Activated CD4-positive, alpha-beta T cell treated with anti-CD3 and anti-CD28 coated beads for 36 hours (primary cell): ENCODE results near the gene TAB2. TPM values are rescaled to one million over a fixed set of nuclear protein-coding genes. Genes with fewer than 3 reads are reported as not detected.

Experiments used
- ATAC-seq: fragments of 200-7000 bp; cut with Tn5 transposase; one replicate; pipeline ENCODE4 v1.10.0; 2021; ENCODE audit warnings: mild to moderate bottlenecking, moderate library complexity
- CTCF ChIA-PET: fragments of 350-600 bp; sonication (Branson Sonifier 250); formaldehyde crosslinking; loops from one replicate; lab custom pipeline; 2021; ENCODE audit warnings: antibody characterized with exemption; lab: Charles Lee
- POLR2A ChIA-PET: fragments of 350-600 bp; sonication (Branson Sonifier 250); formaldehyde crosslinking; loops from one replicate; lab custom pipeline; 2021; ENCODE audit warnings: antibody characterized with exemption, inconsistent platforms; lab: Charles Lee
- DNase-seq: peaks from one replicate; pipeline ENCODE4 v3.0.0-alpha.2; 2020
- H3K27ac Mint-ChIP-seq: one replicate; pipeline ENCODE4 v1.8.0; 2021; ENCODE audit warnings: mixed read lengths
- H3K27me3 Mint-ChIP-seq: one replicate; pipeline ENCODE4 v1.8.0; 2021; ENCODE audit warnings: mixed read lengths
- H3K36me3 Mint-ChIP-seq: one replicate; pipeline ENCODE4 v1.8.0; 2021; ENCODE audit warnings: low read depth, mixed read lengths
- H3K4me1 Mint-ChIP-seq: one replicate; pipeline ENCODE4 v1.8.0; 2021; ENCODE audit warnings: mixed read lengths
- H3K4me3 Mint-ChIP-seq: one replicate; pipeline ENCODE4 v1.8.0; 2021; ENCODE audit warnings: mild to moderate bottlenecking, moderate library complexity, mixed read lengths
- H3K9me3 Mint-ChIP-seq: one replicate; pipeline ENCODE4 v1.8.0; 2021; ENCODE audit warnings: low read depth, mixed read lengths
- intact Hi-C, 2 experiments: fragments of 100-400 bp; cut with DNase I in 1 of 2; cut with micrococcal nuclease in 1 of 2; formaldehyde crosslinking; loops; one replicate each; pipeline versions ENCODE4 v1.14.2 to v1.15.1; 2022 to 2024; cut with DNase I, micrococcal nuclease
- total RNA-seq, 2 experiments: library from RNA; stranded (reverse); gene quantifications; one replicate each; pipeline ENCODE4 v1.2.3, GENCODE V29; 2021

The TAB2 gene
- total RNA-seq, 2 experiments from 2014 or later: 65.8 to 94.1 TPM

GRCh38 chr6:149449831-149450678 is 132.5 kb downstream of the TAB2 start:
- H3K4me1 Mint-ChIP-seq: peaks cover 4% of the 10 kb centered on the region
- DNase-seq (no peak), ATAC-seq (no peak)
- no peak overlapping the region for H3K27ac Mint-ChIP-seq
- H3K36me3 Mint-ChIP-seq: peaks cover 30% of the 10 kb centered on the region
- no peaks in the 10 kb centered on the region for H3K27me3 Mint-ChIP-seq
- H3K4me3 Mint-ChIP-seq: no peak overlapping the region
- intact Hi-C loops: no loop called here
- H3K9me3 Mint-ChIP-seq: no peaks in the 10 kb centered on the region
- POLR2A ChIA-PET: no interaction called here
- CTCF ChIA-PET: interaction anchor here (0.7 to 1.3 kb wide), 4 partner anchors 18 to 87 kb away, joined by 3 to 5 read pairs (median 4); no protein-coding TSS in a partner anchor

- H3K27me3 Mint-ChIP-seq: no peaks in the 10 kb centered on the region
- DNase-seq (no peak), ATAC-seq (no peak)
- intact Hi-C loops: no loop called here
- no peaks in the 10 kb centered on the region for H3K9me3 Mint-ChIP-seq
- peaks cover 34% of the 10 kb centered on the region for H3K36me3 Mint-ChIP-seq
- H3K4me1 Mint-ChIP-seq: peaks cover 4% of the 10 kb centered on the region
- CTCF ChIA-PET: interaction anchor here (0.7 to 2.8 kb wide), 4 partner anchors 19 to 66 kb away, joined by 3 to 15 read pairs (median 8); no protein-coding TSS in a partner anchor
- H3K4me3 Mint-ChIP-seq: no peak overlapping the region
- POLR2A ChIA-PET: no interaction called here
- H3K27ac Mint-ChIP-seq: no peak overlapping the region
Observed at GRCh38 chr6:149450679-149451375, 133.3 kb downstream of the TAB2 start.

GRCh38 chr6:149451376-149452036 is 134.0 kb downstream of the TAB2 start:
- intact Hi-C loops: no loop called here
- CTCF ChIA-PET: interaction anchor here (0.8 to 2.8 kb wide), 3 partner anchors 20 to 65 kb away, joined by 3 to 15 read pairs (median 11); no protein-coding TSS in a partner anchor
- Mint-ChIP-seq H3K4me3 (no peak overlapping the region), H3K4me1 (peaks cover 4% of the 10 kb centered on the region), H3K27ac (no peak overlapping the region), H3K9me3 (no peaks in the 10 kb centered on the region), H3K36me3 (peaks cover 37% of the 10 kb centered on the region), H3K27me3 (no peaks in the 10 kb centered on the region)
- DNase-seq (peak; percentile 51), ATAC-seq (peak; percentile 27)
- POLR2A ChIA-PET: no interaction called here

- Mint-ChIP-seq H3K9me3 (no peaks in the 10 kb centered on the region), H3K36me3 (peaks cover 41% of the 10 kb centered on the region), H3K27ac (no peak overlapping the region), H3K4me1 (peaks cover 4% of the 10 kb centered on the region), H3K27me3 (no peaks in the 10 kb centered on the region), H3K4me3 (no peak overlapping the region)
- POLR2A ChIA-PET: interaction anchor here (0.6 to 0.7 kb wide), 2 partner anchors 21 to 110 kb away, joined by 3 read pairs; no protein-coding TSS in a partner anchor
- no peak for ATAC-seq
- intact Hi-C loops: no loop called here
- CTCF ChIA-PET: interaction anchor here (0.6 to 2.8 kb wide), 3 partner anchors 20 to 65 kb away, joined by 3 to 15 read pairs (median 11); no protein-coding TSS in a partner anchor
- no peak for DNase-seq
Observed at GRCh38 chr6:149452037-149452939, 134.8 kb downstream of the TAB2 start.

GRCh38 chr6:149453597-149454345 is 136.3 kb downstream of the TAB2 start:
- ChIA-PET POLR2A (interaction anchor here (0.6 to 0.7 kb wide), 3 partner anchors 93 to 562 kb away, joined by 3 read pairs; no protein-coding TSS in a partner anchor), CTCF (interaction anchor here (0.7 to 2.8 kb wide), 7 partner anchors 20 to 687 kb away, joined by 3 to 11 read pairs (median 4); no protein-coding TSS in a partner anchor)
- ATAC-seq: no peak
- peaks cover 50% of the 10 kb centered on the region for H3K36me3 Mint-ChIP-seq
- peaks cover 11% of the 10 kb centered on the region for H3K4me1 Mint-ChIP-seq
- intact Hi-C loops: no loop called here
- no peak overlapping the region for H3K27ac Mint-ChIP-seq
- no peaks in the 10 kb centered on the region for H3K9me3 Mint-ChIP-seq
- H3K27me3 Mint-ChIP-seq: no peaks in the 10 kb centered on the region
- no peak for DNase-seq
- H3K4me3 Mint-ChIP-seq: no peak overlapping the region

- intact Hi-C loops: no loop called here
Observed at GRCh38 chr6:149454346-149454848, 136.9 kb downstream of the TAB2 start.

GRCh38 chr6:149455031-149455732 is 137.7 kb downstream of the TAB2 start:
- H3K36me3 Mint-ChIP-seq: peaks cover 58% of the 10 kb centered on the region
- ATAC-seq (no peak), DNase-seq (no peak)
- H3K27me3 Mint-ChIP-seq: no peaks in the 10 kb centered on the region
- peaks cover 18% of the 10 kb centered on the region for H3K4me1 Mint-ChIP-seq
- H3K27ac Mint-ChIP-seq: no peak overlapping the region
- no peaks in the 10 kb centered on the region for H3K9me3 Mint-ChIP-seq
- intact Hi-C loops: no loop called here
- no peak overlapping the region for H3K4me3 Mint-ChIP-seq
- ChIA-PET POLR2A (no interaction called here), CTCF (interaction anchor here (0.7 to 1.0 kb wide), 2 partner anchors 19 to 41 kb away, joined by 3 read pairs; no protein-coding TSS in a partner anchor)

More at GRCh38 chr6:149454346-149454848, 136.9 kb downstream of the TAB2 start:
- Mint-ChIP-seq H3K9me3 (no peaks in the 10 kb centered on the region), H3K36me3 (peaks cover 56% of the 10 kb centered on the region), H3K4me1 (peaks cover 18% of the 10 kb centered on the region), H3K27ac (no peak overlapping the region), H3K4me3 (no peak overlapping the region), H3K27me3 (no peaks in the 10 kb centered on the region)
- CTCF ChIA-PET: interaction anchor here (0.7 to 1.8 kb wide), 3 partner anchors 18 to 426 kb away, joined by 3 to 4 read pairs (median 3); no protein-coding TSS in a partner anchor
- DNase-seq: no peak
- ATAC-seq: no peak
- POLR2A ChIA-PET: interaction anchor here (0.6 kb wide), 1 partner anchor 92 kb away, joined by 3 read pairs; no protein-coding TSS in a partner anchor

- H3K4me1 Mint-ChIP-seq: peaks cover 18% of the 10 kb centered on the region
- no peaks in the 10 kb centered on the region for H3K9me3 Mint-ChIP-seq
- no peak for ATAC-seq
- no peak overlapping the region for H3K27ac Mint-ChIP-seq
- H3K4me3 Mint-ChIP-seq: no peak overlapping the region
- H3K27me3 Mint-ChIP-seq: no peaks in the 10 kb centered on the region
- ChIA-PET CTCF (interaction anchor here (1.0 kb wide), 1 partner anchor 61 kb away, joined by 4 read pairs; no protein-coding TSS in a partner anchor), POLR2A (no interaction called here)
- intact Hi-C loops: no loop called here
- no peak for DNase-seq
- peaks cover 58% of the 10 kb centered on the region for H3K36me3 Mint-ChIP-seq
Observed at GRCh38 chr6:149456311-149457021, 139.0 kb downstream of the TAB2 start.
